Body of pancreas (tissue), 4 donors: Measurements from ENCODE around the gene ILDR2. TPM values are rescaled to one million over a fixed set of nuclear protein-coding genes. Genes with fewer than 3 reads are reported as not detected.

Source experiments
- ATAC-seq: fragments of 150-250 bp; one replicate; pipeline ENCODE4 v1.9.1; 2016
- DNase-seq, 4 donors: peaks; one replicate each; pipeline ENCODE4 v3.0.0-alpha.2; 2019
- H3K27ac ChIP-seq, 4 donors: fragments of 200-600 bp; sonication (generic); 1 replicate in 3 of 4; 2 replicates in 1 of 4; pipeline versions ENCODE4 v1.5.1 to v1.6.1; 2016 to 2019; ENCODE audit warnings: mild to moderate bottlenecking in 1 of 4, mixed read lengths in 1 of 4, moderate library complexity in 1 of 4
- H3K27me3 ChIP-seq, 2 donors: fragments of 200-600 bp; sonication (generic); one replicate each; pipeline ENCODE4 v1.6.0; 2016; ENCODE audit warnings: mild to moderate bottlenecking in 1 of 2
- H3K36me3 ChIP-seq, 2 donors: fragments of 200-600 bp; sonication (generic); replicated peaks in 1 of 2; 2 replicates each; pipeline ENCODE4 v1.5.1; 2016; ENCODE audit warnings: low read depth in 2 of 2; ENCODE audit not compliant: insufficient read depth in 1 of 2
- H3K4me1 ChIP-seq: fragments of 200-600 bp; sonication (generic); one replicate; pipeline ENCODE4 v1.6.0; 2016
- H3K4me3 ChIP-seq, 2 donors: fragments of 200-600 bp; sonication (generic); 1 replicate in 1 of 2; 2 replicates in 1 of 2; pipeline ENCODE4 v1.5.1; 2016 to 2019
- H3K9me3 ChIP-seq, 3 donors: fragments of 200-600 bp; sonication (generic); 1 replicate in 2 of 3; 2 replicates in 1 of 3; pipeline ENCODE4 v1.5.1; 2016
- CTCF ChIP-seq, 7 experiments: fragments of 450-650 bp in 4 of 7; fragments of 200-600 bp in 3 of 7; sonication (generic) in 3 of 7; IDR thresholded peaks; one replicate each; pipeline ENCODE4 v1.5.1; 2016 to 2019; ENCODE audit warnings: antibody characterized with exemption in 7 of 7
- POLR2A ChIP-seq, 3 donors: fragments of 450-650 bp; IDR thresholded peaks; one replicate each; pipeline ENCODE4 v1.6.1; 2016; ENCODE audit warnings: antibody characterized with exemption in 3 of 3, mild to moderate bottlenecking in 2 of 3
- WGBS, 2 donors: methylation state at CpG; one replicate each; pipeline ENCODE4 v1.1.5; 2017; 5-methylcytosine and 5-hydroxymethylcytosine counted together
- intact Hi-C: fragments of 100-400 bp; cut with DNase I; formaldehyde crosslinking; loops from one replicate; pipeline ENCODE4 v1.15.1; 2023
- total RNA-seq, 2 donors: library from RNA; depleted of rRNA; stranded (reverse); fragments of >200 nt; gene quantifications; one replicate each; pipeline ENCODE4 v1.1.0, GENCODE V29; 2016

Gene ILDR2
- total RNA-seq, 2 donors from 2014 or later, result 0.52 to 0.66 TPM

- Histone ChIP-seq H3K4me1 (peaks cover 21% of the 10 kb centered on the region), H3K36me3 (no peaks in the 10 kb centered on the region), H3K27ac (peak overlapping the region in 3 of 4 donors; percentile 90 to 96 (median 94)), H3K27me3 (no peaks in the 10 kb centered on the region), H3K9me3 (no peaks in the 10 kb centered on the region), H3K4me3 (no peak overlapping the region)
- DNase-seq, result no peak
- intact Hi-C loops, result no loop called here
- no peak for ATAC-seq
- TF ChIP-seq CTCF (IDR thresholded peaks at IDR 0.05) (peak in 4 of 7 experiments; percentile 13 to 55 (median 42)), POLR2A (IDR thresholded peaks at IDR 0.05) (no peak)
- WGBS, 2 donors, result 0% methylated on average over 7 of the region's 7 CpGs
Observed at GRCh38 chr1:166876540-166876838, 98.9 kb downstream of the ILDR2 start.

GRCh38 chr1:166875734-166876539, 99.4 kb downstream of the ILDR2 start, which contains the start of gene TADA1:
Gene TADA1, minus strand, starts transcription at chr1:166876264. Its CDS starts 31 bp downstream, at chr1:166876233.
- intact Hi-C loops, result no loop called here
- 1% methylated on average over 23 to 83 of the region's 84 CpGs for WGBS, 2 donors
- peaks cover 27% of the 10 kb centered on the region for H3K4me1 ChIP-seq

GRCh38 chr1:166875302-166875733, 100.0 kb downstream of the ILDR2 start:
- Histone ChIP-seq H3K27me3 (no peaks in the 10 kb centered on the region), H3K4me1 (peaks cover 33% of the 10 kb centered on the region), H3K9me3 (no peaks in the 10 kb centered on the region), H3K36me3 (no peaks in the 10 kb centered on the region), H3K27ac (peak overlapping the region; percentile 90 to 96 (median 92)), H3K4me3 (peak overlapping the region; percentile 77 to 78)
- 25 to 29% methylated on average over 8 of the region's 8 CpGs for WGBS, 2 donors
- intact Hi-C loops, result no loop called here
- TF ChIP-seq POLR2A (IDR thresholded peaks at IDR 0.05) (no peak), CTCF (IDR thresholded peaks at IDR 0.05) (no peak)
- ATAC-seq (no peak), DNase-seq (no peak)

More at GRCh38 chr1:166875734-166876539, 99.4 kb downstream of the ILDR2 start, which contains the start of gene TADA1:
- DNase-seq, result peak; percentile 99
- H3K9me3 ChIP-seq, result no peaks in the 10 kb centered on the region
- peak within 1 kb of the TSS; percentile 90 to 96 (median 92) for H3K27ac ChIP-seq
- H3K36me3 ChIP-seq, result no peaks in the 10 kb centered on the region
- H3K4me3 ChIP-seq, result peak within 1 kb of the TSS; percentile 77 to 78
- TF ChIP-seq POLR2A (IDR thresholded peaks at IDR 0.05) (peak; percentile 67 to 88 (median 83)), CTCF (IDR thresholded peaks at IDR 0.05) (peak in 1 of 7 experiments; percentile 54)
- no peaks in the 10 kb centered on the region for H3K27me3 ChIP-seq
- ATAC-seq, result peak; percentile 97

- Histone ChIP-seq H3K27ac (no peak overlapping the region), H3K36me3 (no peaks in the 10 kb centered on the region), H3K27me3 (no peaks in the 10 kb centered on the region), H3K4me1 (peaks cover 39% of the 10 kb centered on the region), H3K9me3 (no peaks in the 10 kb centered on the region), H3K4me3 (no peak overlapping the region)
- intact Hi-C loops, result no loop called here
- no peak for DNase-seq
- TF ChIP-seq POLR2A (IDR thresholded peaks at IDR 0.05) (no peak), CTCF (IDR thresholded peaks at IDR 0.05) (no peak)
- 88 to 95% methylated on average over 8 of the region's 8 CpGs for WGBS, 2 donors
- no peak for ATAC-seq
Observed at GRCh38 chr1:166874464-166874863, 100.9 kb downstream of the ILDR2 start.
